Superior temporal gyrus (tissue), 1 donor: ENCODE measurements around the gene IZUMO4.
"Not testable (repeated sequence)": the region's sequence is repeated elsewhere in the genome, so short reads cannot be mapped to it uniquely, and the experiment has no call there.

Source experiments
- DNase-seq: peaks from one replicate; pipeline ENCODE4 v3.0.0-alpha.2; 2016; ENCODE audit errors: extremely low spot score

Gene IZUMO4

DNA sequence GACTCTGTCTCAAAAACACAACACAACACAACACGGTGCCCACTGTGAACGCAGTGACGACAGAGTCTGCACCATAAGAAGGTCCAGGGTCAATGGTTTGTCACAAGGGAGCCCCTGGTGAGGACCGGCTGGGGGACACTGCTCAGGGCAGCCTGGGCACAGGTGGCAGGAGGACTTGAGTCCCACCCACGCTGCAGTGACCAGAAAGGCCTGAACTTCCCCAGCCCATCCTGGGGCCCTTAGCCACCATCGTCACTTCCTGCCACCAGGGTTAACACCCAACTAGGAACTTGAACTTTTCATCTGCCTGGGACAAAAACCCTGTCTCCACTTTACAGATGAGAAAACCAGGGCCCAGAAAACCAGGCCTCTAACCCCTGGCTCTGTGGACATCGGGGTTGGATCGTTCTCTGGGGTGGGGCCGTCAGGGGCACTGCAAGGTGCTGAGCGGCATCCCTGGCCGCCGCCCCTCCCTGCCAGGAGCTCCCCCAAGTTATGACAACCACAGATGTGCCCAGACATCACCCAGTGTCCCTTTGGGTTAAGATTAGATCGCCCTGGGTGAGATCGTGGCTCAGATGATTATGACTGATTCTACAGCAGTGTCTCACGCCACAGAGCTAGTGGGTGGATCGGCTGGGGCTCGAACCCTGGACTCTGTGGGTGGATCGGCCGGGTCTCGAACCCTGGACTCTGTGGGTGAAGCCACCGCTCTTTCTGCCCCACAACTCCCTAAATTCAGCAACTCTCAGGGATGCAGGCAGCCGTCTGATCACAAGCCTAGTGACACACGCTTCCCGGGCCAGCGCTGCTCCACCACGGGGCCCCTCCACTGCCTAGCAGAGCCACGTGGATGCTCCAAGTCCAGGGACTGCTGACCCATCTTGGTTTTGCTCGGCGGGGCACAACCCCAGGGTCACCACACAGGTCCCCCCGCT lies 14.6 kb upstream of the IZUMO4 start:
- DNase-seq, result no peak

- DNase-seq, result no peak
Measured at GRCh38 chr19:2083174-2083854, 13.4 kb upstream of the IZUMO4 start.

GRCh38 chr19:2084993-2085720 lies 11.6 kb upstream of the IZUMO4 start:
- no peak for DNase-seq

DNA sequence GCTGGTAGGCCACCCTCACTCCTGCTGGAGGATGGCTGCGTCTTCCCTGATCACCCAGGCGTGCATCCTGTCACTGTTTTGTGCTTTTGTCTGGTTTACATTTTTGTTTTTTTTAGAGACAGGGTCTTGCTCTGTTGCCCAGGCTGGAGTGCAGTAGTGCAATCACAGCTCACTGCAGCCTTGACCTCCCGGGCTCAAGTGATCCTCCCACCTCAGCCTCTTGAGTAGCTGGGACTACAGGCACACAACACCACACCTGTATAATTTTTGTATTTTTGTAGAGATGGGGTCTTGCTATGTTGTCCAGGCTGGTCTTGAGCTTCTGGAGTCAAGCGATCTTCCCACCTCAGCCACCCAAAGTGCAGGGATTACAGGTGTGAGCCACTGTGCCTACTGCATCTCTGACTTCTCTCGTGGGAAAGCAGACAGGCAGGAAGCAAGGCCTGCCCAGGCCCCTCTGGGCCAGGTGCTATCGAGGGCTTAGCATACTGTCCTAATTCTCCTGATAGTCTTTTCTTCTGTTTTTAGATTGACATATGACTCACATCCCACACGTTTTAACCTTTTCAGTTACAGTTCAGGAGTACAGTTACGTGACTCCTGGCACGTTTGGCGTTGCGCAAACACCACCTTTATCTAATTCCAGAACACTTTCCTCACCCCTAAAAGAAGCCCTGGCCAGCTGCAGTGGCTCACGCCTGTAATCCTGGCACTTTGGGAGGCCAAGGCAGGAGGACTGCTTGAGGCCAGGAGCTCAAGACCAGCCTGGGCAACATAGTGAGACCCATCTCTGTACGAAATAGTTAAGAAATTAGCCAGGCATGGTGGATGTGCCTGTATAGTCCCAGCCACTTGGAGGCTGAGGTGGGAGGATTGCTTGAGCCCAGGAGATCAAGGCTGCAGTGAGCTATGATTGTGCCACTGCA lies 9.8 kb upstream of the IZUMO4 start:
- DNase-seq, result not testable (repeated sequence)

GRCh38 chr19:2087621-2088100 lies 9.1 kb upstream of the IZUMO4 start:
- no peak for DNase-seq

DNA sequence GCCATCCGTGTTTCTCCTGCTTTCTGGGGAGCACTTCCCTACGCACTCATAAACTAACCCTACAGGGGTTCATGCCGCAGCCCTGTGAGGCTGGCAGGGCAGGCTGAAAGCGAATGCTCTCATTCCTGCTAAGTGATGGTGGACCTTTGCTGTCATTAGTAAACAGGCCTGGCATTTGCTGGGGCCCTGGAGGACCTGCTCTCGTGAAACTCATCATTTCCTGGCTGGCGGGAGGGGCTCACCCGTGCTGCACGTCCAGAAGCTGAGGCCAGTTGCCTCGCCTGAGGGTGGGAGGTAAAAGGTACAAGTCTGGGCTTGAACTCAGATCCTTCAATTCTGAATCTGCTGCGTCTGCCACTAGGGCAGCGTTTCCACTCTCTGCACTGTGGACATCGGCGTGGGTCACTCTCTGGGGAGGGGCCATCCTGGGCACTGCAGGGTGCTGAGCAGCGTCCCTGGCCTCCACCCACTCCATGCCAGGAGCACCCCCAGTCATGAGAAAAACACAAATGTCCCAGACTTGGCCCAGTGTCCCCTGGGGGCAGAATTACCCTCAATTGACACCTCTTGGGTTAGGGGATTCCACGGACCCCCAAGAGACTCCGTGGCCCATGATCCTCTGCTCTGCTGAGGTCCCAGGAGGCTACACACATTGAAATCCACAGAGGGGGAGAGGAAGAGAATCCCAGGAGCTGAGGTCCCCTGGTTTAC lies 7.6 kb upstream of the IZUMO4 start:
- no peak for DNase-seq

DNA sequence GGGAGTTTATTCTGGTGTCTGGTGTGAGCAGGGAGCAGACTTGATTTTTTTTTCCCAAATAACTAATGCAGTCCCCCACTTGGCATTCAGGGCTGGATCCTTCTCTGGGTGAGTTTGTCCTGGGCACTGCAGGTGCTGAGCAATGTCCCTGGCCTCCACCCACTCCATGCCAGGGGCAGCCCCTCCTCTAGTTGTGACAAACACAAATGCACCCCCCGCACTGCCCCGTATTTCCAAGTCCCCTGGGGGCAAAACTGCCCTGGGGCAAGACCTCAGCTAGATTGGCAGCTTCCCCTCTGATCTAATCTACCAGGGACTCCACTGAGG lies 7.0 kb upstream of the IZUMO4 start:
- DNase-seq, result no peak

- not testable (repeated sequence) for DNase-seq
Measured at GRCh38 chr19:2091926-2092525, 4.7 kb upstream of the IZUMO4 start.

GRCh38 chr19:2096034-2096479 lies 658 bp upstream of the IZUMO4 start, which contains the start of gene MOB3A:
TSS of gene MOB3A (minus strand) at chr19:2096326. CDS start at chr19:2078560, 17,766 bp downstream.
- no peak for DNase-seq

GRCh38 chr19:2097203-2097885 lies 629 bp downstream of the IZUMO4 start:
- DNase-seq, result no peak

- DNase-seq, result no peak
Measured at GRCh38 chr19:2097886-2098327, 1.2 kb downstream of the IZUMO4 start.

- DNase-seq, result no peak
Measured at GRCh38 chr19:2099054-2099501, 2.4 kb downstream of the IZUMO4 start.

DNA sequence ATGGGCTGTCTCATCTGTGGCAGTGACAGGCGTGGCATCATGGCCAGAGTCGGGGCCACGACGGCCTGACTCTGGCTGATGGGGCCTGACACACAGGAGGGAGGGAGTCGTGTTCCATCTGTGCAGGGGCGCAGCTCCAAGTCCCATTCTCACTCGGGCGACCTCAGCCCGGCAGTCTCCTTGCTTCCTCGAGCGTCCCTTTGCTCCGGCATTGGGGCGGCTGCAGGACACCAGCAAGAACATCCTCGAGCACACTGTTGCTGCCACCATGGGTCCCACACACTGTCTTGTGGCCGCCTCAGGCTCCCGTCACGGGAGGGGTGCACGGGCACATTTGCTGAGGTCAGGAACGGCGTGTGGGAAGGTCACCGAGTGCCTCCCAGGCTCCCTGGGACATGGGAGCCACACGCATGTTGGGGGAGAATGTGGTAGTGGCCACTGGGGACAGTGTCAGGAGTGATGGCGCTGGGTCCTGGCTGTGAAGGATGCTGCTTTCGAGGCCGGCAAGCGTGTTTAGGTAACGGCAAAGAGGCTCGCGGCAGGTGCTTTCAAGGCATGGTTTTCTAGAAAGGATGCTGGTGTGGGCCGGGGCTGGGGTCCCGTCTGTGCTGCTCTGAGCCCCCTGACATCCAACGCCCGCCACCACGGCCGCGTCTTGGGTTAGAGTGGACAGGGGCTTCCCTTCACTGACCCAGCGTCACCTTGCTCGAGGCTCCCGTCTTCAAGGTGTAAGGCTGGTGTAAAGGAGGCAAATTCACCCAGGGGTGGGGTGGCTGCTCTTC lies 3.4 kb downstream of the IZUMO4 start:
- no peak for DNase-seq

- no peak for DNase-seq
Measured at GRCh38 chr19:2100719-2101061, 4.0 kb downstream of the IZUMO4 start.

GRCh38 chr19:2101417-2102335 lies 5.0 kb downstream of the IZUMO4 start:
- DNase-seq, result peak; percentile 62

GRCh38 chr19:2103045-2103707 lies 6.5 kb downstream of the IZUMO4 start:
- DNase-seq, result no peak
